HepG2 (cell line): ENCODE results near the gene HEMK1. TPM values are rescaled to one million over a fixed set of nuclear protein-coding genes. Genes with fewer than 3 reads are reported as not detected.

Experiments
- BCL6 ChIP-seq: IDR thresholded peaks from 2 replicates; pipeline ENCODE4 v1.6.1; 2016; ENCODE audit warnings: missing genetic modification reagents, missing compliant biosample characterization
- BHLHE40 ChIP-seq: IDR thresholded peaks from 2 replicates; pipeline ENCODE4 v1.6.1; 2011; ENCODE audit warnings: low read length, improper control_type of control experiment
- ETV5 ChIP-seq: IDR thresholded peaks from 2 replicates; pipeline ENCODE4 v1.6.1; 2018; ENCODE audit warnings: missing biosample characterization, missing genetic modification reagents, inconsistent platforms, borderline replicate concordance
- HOXA9 ChIP-seq: sonication (generic); formaldehyde crosslinking; IDR thresholded peaks from 2 replicates; pipeline ENCODE4 v1.8.1; 2022; ENCODE audit warnings: missing genetic modification reagents, mild to moderate bottlenecking, moderate library complexity, borderline replicate concordance
- MEIS2 ChIP-seq: sonication (generic); formaldehyde crosslinking; IDR thresholded peaks from 2 replicates; pipeline ENCODE4 v1.9.0; 2021; ENCODE audit warnings: mild to moderate bottlenecking, missing genetic modification reagents
- MTF1 ChIP-seq: sonication (generic); formaldehyde crosslinking; IDR thresholded peaks from 2 replicates; pipeline ENCODE4 v1.5.0; 2020; ENCODE audit warnings: missing genetic modification reagents
- NPAS2 ChIP-seq: sonication (generic); formaldehyde crosslinking; IDR thresholded peaks from 2 replicates; pipeline ENCODE4 v1.8.0; 2022; ENCODE audit warnings: mild to moderate bottlenecking, missing genetic modification reagents, borderline replicate concordance
- REL ChIP-seq: sonication (generic); formaldehyde crosslinking; conservative IDR thresholded peaks from 2 replicates; pipeline ENCODE4 v1.8.0; 2022; ENCODE audit warnings: mild to moderate bottlenecking, missing genetic modification reagents, moderate library complexity
- RXRA ChIP-seq: sonication (generic); formaldehyde crosslinking; IDR thresholded peaks from 2 replicates; pipeline ENCODE4 v1.5.1; 2020; ENCODE audit warnings: missing genetic modification reagents
- SMAD1 ChIP-seq: sonication (generic); formaldehyde crosslinking; IDR thresholded peaks from 2 replicates; pipeline ENCODE4 v1.4.0; 2020; ENCODE audit warnings: missing genetic modification reagents, low read depth, mild to moderate bottlenecking, borderline replicate concordance
- SMAD3 ChIP-seq: sonication (generic); formaldehyde crosslinking; IDR thresholded peaks from 2 replicates; pipeline ENCODE4 v1.4.0; 2020; ENCODE audit warnings: missing genetic modification reagents
- SOX13 ChIP-seq, 3 experiments: fragments of 450-650 bp in 1 of 3; sonication (generic) in 1 of 3; formaldehyde crosslinking in 1 of 3; IDR thresholded peaks in 2 of 3; conservative IDR thresholded peaks in 1 of 3; 2 replicates each; pipeline versions ENCODE4 v1.5.0 to v1.6.1; 2016 to 2020; ENCODE audit warnings: antibody characterized with exemption in 1 of 3, mild to moderate bottlenecking in 1 of 3, missing compliant biosample characterization in 1 of 3, missing genetic modification reagents in 1 of 3, moderate library complexity in 1 of 3
- SOX6 ChIP-seq, 2 experiments: fragments of 450-650 bp in 1 of 2; sonication (generic) in 1 of 2; formaldehyde crosslinking in 1 of 2; IDR thresholded peaks; 2 replicates each; pipeline versions ENCODE4 v1.4.0 to v1.6.1; 2017 to 2020; ENCODE audit warnings: antibody characterized with exemption in 1 of 2, mild to moderate bottlenecking in 1 of 2, missing genetic modification reagents in 1 of 2
- SP140L ChIP-seq: sonication (generic); formaldehyde crosslinking; IDR thresholded peaks from 2 replicates; pipeline ENCODE4 v1.4.0; 2020; ENCODE audit warnings: missing genetic modification reagents, borderline replicate concordance
- SYNCRIP ChIP-seq: fragments of 200-400 bp; formaldehyde crosslinking; IDR thresholded peaks from 2 replicates; pipeline ENCODE4 v1.6.1; 2018; ENCODE audit warnings: mild to moderate bottlenecking, low read depth, low read length; ENCODE audit not compliant: insufficient read depth
- XRCC5 ChIP-seq: fragments of 200-400 bp; formaldehyde crosslinking; optimal IDR thresholded peaks from 2 replicates; pipeline ENCODE3; 2017; ENCODE audit warnings: mild to moderate bottlenecking, low read length
- ZBTB20 ChIP-seq: sonication (generic); formaldehyde crosslinking; IDR thresholded peaks from 2 replicates; pipeline ENCODE4 v1.8.1; 2023; ENCODE audit warnings: missing genetic modification reagents, low read depth, mild to moderate bottlenecking, borderline replicate concordance
- ZNF33B ChIP-seq: sonication (generic); formaldehyde crosslinking; IDR thresholded peaks from 2 replicates; pipeline ENCODE4 v1.5.1; 2020; ENCODE audit warnings: mild to moderate bottlenecking, missing genetic modification reagents
- ZNF354B ChIP-seq: sonication (generic); formaldehyde crosslinking; IDR thresholded peaks from 2 replicates; pipeline ENCODE4 v1.8.0; 2022; ENCODE audit warnings: mild to moderate bottlenecking, missing genetic modification reagents
- ZNF629 ChIP-seq: sonication (generic); formaldehyde crosslinking; conservative IDR thresholded peaks from 2 replicates; pipeline ENCODE4 v1.5.0; 2020; ENCODE audit warnings: missing genetic modification reagents
- ZNF878 ChIP-seq: sonication (generic); formaldehyde crosslinking; IDR thresholded peaks from 2 replicates; pipeline ENCODE4 v1.8.1; 2023; ENCODE audit warnings: mild to moderate bottlenecking, missing genetic modification reagents, moderate library complexity
- ZNF891 ChIP-seq: sonication (generic); formaldehyde crosslinking; IDR thresholded peaks from 2 replicates; pipeline ENCODE4 v1.5.0; 2020; ENCODE audit warnings: mild to moderate bottlenecking, missing genetic modification reagents
- polyA plus RNA-seq, 8 experiments: library from polyadenylated mRNA; depleted of rRNA in 3 of 8; stranded (reverse) in 7 of 8; unstranded in 1 of 8; fragments of >200 nt; fragmentation: Illumina TruSeq in 4 of 8; extraction: Trizol in 4 of 8; gene quantifications; 2 replicates each; pipeline versions ENCODE4 v1.2.1 to v1.2.3, GENCODE V29; 2011 to 2016; ENCODE audit warnings: low read depth in 4 of 8, missing spikeins in 1 of 8, mixed read lengths in 1 of 8; ENCODE audit not compliant: insufficient read depth in 1 of 8
- total RNA-seq, 5 experiments: library from RNA; depleted of rRNA; stranded (reverse); fragments of >200 nt; fragmentation: Illumina TruSeq; extraction: Trizol; gene quantifications; 2 replicates each; pipeline ENCODE4 v1.2.3, GENCODE V29; 2016; ENCODE audit warnings: low read depth in 1 of 5
- TF ChIP-seq, protein P1 (sequence below): sonication (generic); formaldehyde crosslinking; IDR thresholded peaks from 2 replicates; pipeline ENCODE4 v1.4.0; 2020; ENCODE audit warnings: mild to moderate bottlenecking, missing genetic modification reagents
- TF ChIP-seq, protein P2 (sequence below): sonication (generic); formaldehyde crosslinking; IDR thresholded peaks from 2 replicates; pipeline ENCODE4 v1.5.1; 2020; ENCODE audit warnings: mild to moderate bottlenecking, missing genetic modification reagents, borderline replicate concordance
- TF ChIP-seq, protein P3 (sequence below): sonication (generic); formaldehyde crosslinking; IDR thresholded peaks from 2 replicates; pipeline ENCODE4 v1.4.0; 2020; ENCODE audit warnings: missing genetic modification reagents
- TF ChIP-seq, protein P4 (sequence below): sonication (generic); formaldehyde crosslinking; IDR thresholded peaks from 2 replicates; pipeline ENCODE4 v1.5.1; 2020; ENCODE audit warnings: mild to moderate bottlenecking, missing genetic modification reagents, moderate library complexity

Gene HEMK1
- total and polyA plus RNA-seq, 2 of the 13 experiments (the other 11 are each of a cell fraction or from before 2014, with no cell fraction given) = 9.8 to 12.6 TPM

DNA sequence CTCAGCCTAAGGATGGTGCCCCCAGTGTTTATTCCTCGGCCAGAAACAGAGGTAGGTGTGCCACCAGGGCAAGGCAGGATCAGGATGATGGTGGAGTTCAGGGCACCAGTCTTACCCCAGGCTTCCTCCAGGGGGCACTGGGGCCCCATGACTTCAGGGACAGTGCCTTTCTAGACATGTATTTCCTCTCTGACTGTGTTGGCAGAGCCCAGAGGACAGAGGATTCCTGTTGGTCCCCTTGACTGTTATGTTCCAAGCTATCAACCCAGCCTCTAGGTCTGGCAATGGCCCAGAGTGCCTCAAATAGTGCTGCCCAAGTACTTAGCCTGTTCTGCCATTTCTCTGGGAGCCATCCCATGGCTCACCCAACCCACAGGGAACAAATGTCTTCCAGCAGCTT, 2.8 kb downstream of the HEMK1 start (continued):
- TF ChIP-seq ZNF629 (CRISPR knock-in tag) (no peak), ZBTB20 (CRISPR knock-in tag) (no peak), ZNF354B (no peak), REL (CRISPR knock-in tag) (no peak), ZNF891 (peak; percentile 72; the same call in 1 of the 2 replicates), BCL6 (CRISPR knock-in tag) (peak; percentile 95), MTF1 (CRISPR knock-in tag) (no peak), ZNF33B (CRISPR knock-in tag) (no peak), XRCC5 (peak; percentile 44), NPAS2 (no peak), RXRA (peak; percentile 21; the same call in 1 of the 2 replicates), SMAD1 (no peak), SMAD3 (CRISPR knock-in tag) (0 out of 2 replicates have a peak, but pooled peaks have one; percentile 72), SYNCRIP (no peak), MEIS2 (CRISPR knock-in tag) (no peak), SOX6 (IDR thresholded peaks at IDR 0.05) (no peak), SOX6 (CRISPR knock-in tag; IDR thresholded peaks at IDR 0.05) (0 out of 2 replicates have a peak, but pooled peaks have one; percentile 36), SOX13 (IDR thresholded peaks at IDR 0.05) (no peak), SOX13 (CRISPR knock-in tag; conservative IDR thresholded peaks at IDR 0.05 in 1 of 2, IDR thresholded peaks at IDR 0.05 in 1 of 2) (peak in 1 of 2 experiments; percentile 14; a peak in 1 of 4 replicates), ZNF878 (no peak), BHLHE40 (no peak), ETV5 (CRISPR knock-in tag) (peak; percentile 20; the same call in 1 of the 2 replicates), HOXA9 (no peak), SP140L (CRISPR knock-in tag) (no peak)
- TF ChIP-seq, protein P1, sequence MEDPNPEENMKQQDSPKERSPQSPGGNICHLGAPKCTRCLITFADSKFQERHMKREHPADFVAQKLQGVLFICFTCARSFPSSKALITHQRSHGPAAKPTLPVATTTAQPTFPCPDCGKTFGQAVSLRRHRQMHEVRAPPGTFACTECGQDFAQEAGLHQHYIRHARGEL (CRISPR knock-in tag) = 0 out of 2 replicates have a peak, but pooled peaks have one; percentile 23
- TF ChIP-seq, protein P2, sequence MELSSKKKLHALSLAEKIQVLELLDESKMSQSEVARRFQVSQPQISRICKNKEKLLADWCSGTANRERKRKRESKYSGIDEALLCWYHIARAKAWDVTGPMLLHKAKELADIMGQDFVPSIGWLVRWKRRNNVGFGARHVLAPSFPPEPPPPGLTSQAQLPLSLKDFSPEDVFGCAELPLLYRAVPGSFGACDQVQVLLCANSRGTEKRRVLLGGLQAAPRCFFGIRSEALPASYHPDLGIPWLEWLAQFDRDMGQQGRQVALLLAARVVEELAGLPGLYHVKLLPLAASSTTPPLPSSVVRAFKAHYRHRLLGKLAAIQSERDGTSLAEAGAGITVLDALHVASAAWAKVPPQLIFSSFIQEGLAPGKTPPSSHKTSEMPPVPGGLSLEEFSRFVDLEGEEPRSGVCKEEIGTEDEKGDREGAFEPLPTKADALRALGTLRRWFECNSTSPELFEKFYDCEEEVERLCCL = no peak
- TF ChIP-seq, protein P3, sequence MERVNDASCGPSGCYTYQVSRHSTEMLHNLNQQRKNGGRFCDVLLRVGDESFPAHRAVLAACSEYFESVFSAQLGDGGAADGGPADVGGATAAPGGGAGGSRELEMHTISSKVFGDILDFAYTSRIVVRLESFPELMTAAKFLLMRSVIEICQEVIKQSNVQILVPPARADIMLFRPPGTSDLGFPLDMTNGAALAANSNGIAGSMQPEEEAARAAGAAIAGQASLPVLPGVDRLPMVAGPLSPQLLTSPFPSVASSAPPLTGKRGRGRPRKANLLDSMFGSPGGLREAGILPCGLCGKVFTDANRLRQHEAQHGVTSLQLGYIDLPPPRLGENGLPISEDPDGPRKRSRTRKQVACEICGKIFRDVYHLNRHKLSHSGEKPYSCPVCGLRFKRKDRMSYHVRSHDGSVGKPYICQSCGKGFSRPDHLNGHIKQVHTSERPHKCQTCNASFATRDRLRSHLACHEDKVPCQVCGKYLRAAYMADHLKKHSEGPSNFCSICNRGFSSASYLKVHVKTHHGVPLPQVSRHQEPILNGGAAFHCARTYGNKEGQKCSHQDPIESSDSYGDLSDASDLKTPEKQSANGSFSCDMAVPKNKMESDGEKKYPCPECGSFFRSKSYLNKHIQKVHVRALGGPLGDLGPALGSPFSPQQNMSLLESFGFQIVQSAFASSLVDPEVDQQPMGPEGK = peak; percentile 35; the same call in 1 of the 2 replicates
- TF ChIP-seq, protein P4, sequence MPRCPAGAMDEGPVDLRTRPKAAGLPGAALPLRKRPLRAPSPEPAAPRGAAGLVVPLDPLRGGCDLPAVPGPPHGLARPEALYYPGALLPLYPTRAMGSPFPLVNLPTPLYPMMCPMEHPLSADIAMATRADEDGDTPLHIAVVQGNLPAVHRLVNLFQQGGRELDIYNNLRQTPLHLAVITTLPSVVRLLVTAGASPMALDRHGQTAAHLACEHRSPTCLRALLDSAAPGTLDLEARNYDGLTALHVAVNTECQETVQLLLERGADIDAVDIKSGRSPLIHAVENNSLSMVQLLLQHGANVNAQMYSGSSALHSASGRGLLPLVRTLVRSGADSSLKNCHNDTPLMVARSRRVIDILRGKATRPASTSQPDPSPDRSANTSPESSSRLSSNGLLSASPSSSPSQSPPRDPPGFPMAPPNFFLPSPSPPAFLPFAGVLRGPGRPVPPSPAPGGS (CRISPR knock-in tag) = no peak; the same call in 1 of the 2 replicates
